ENCODE measurements around the gene PTPRE.

PTPRE gene

DNA sequence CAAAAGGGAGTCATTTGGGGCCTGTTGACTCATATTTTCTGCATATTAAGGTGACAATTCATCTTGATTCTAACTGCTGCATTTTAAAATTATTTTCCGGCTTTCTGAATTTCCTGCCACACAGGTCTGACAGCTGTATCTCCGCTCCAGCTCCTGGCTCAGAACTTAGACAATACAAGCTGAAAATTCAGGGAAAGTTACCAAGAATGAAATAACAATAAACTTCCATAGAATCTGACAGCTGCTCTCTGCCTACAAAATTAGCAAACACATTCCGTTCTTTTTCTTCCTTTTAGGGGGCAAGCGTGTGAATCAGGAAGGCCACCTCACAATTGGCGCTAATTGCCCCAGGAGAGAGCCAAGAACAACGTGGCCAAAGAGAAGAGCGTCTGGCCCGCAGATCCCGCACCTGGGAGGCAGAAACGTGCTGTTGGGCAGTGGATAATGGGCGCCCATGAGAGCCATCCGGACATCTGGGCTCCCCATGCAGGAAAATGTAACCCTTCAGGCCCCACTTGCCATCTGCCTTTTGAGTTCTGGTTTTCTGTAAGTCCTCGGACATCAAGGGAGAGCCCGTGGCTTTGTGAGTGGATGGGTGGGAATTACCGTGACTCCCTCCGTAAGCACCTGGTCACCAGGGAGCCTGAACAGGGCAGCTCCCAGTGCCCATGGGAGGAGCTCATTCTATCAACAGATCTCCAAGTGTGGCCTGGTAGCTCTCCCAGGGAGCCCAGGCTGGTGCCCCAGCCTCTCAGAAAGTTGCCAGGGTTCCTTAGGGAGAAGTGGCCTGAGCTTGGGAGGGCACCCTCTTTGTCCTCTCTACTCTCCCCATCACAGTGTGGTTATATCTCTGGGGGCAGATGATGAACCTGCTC, 19.1 kb upstream of the PTPRE start:
- Mint-ChIP-seq H3K27ac (ENCODE audit: low read depth) (no peak overlapping the region), H3K27me3 (peaks cover 34% of the 10 kb centered on the region), H3K9me3 (no peaks in the 10 kb centered on the region), H3K4me1 (no peaks in the 10 kb centered on the region), H3K4me3 (no peak overlapping the region), H3K36me3 (ENCODE audit: insufficient read depth) (no peaks in the 10 kb centered on the region)
- no peak for DNase-seq (ENCODE audit: low spot score in 2 of 2)
- ATAC-seq (replicated peaks; ENCODE audit: extremely low read depth, poor library complexity, severe bottlenecking): no peak

DNA sequence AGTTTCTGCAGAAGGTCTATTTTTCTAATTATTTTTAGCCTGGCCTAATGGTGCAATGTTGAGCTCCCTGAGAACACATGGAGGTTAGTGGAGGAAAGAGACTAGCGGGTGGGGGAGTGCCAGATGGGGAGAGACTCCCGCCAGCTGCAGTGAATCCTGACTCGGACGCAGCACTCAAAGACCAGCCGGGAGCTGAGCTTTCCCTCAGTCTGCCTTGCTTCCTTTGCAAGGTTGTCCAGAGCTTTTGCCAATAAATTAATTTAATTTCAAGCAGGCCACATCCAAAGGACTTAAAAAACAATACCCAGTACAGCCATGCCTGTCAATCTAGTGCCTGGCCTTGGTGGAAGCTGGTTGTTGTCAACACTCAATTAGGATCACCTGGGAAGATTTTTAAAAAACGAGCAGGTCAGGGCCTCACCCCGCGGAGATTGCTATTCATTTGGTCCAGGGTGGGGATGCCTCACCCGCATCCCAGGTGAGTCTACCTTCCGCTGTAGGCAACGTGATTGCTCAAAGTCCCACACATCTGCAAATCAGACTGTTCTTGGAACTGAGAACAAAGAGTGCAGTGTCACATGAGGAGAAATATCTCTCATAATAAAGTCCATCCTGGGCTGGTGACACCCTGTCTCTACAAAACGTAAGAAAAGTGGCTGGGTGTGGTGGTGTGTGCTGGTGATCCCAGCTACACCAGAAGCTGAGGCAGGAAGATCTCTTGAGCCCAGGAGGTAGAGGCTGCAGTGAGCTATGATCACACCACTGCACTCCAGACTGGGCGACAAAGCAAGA, 18.2 kb upstream of the PTPRE start:
- H3K9me3 Mint-ChIP-seq: no peaks in the 10 kb centered on the region
- H3K27me3 Mint-ChIP-seq: peaks cover 44% of the 10 kb centered on the region
- H3K36me3 Mint-ChIP-seq (ENCODE audit: insufficient read depth): no peaks in the 10 kb centered on the region
- H3K4me1 Mint-ChIP-seq: no peaks in the 10 kb centered on the region
- no peak for DNase-seq (ENCODE audit: low spot score in 2 of 2)
- H3K27ac Mint-ChIP-seq (ENCODE audit: low read depth): no peak overlapping the region
- H3K4me3 Mint-ChIP-seq: no peak overlapping the region
- no peak for ATAC-seq (replicated peaks; ENCODE audit: extremely low read depth, poor library complexity, severe bottlenecking)

- H3K9me3 Mint-ChIP-seq: no peaks in the 10 kb centered on the region
- no peaks in the 10 kb centered on the region for H3K36me3 Mint-ChIP-seq (ENCODE audit: insufficient read depth)
- no peaks in the 10 kb centered on the region for H3K4me1 Mint-ChIP-seq
- ATAC-seq (replicated peaks; ENCODE audit: extremely low read depth, poor library complexity, severe bottlenecking) (no peak), DNase-seq (ENCODE audit: low spot score in 2 of 2) (no peak)
- H3K4me3 Mint-ChIP-seq: no peak overlapping the region
- no peak overlapping the region for H3K27ac Mint-ChIP-seq (ENCODE audit: low read depth)
- H3K27me3 Mint-ChIP-seq: peaks cover 50% of the 10 kb centered on the region
Observed at GRCh38 chr10:127889605-127890195, 17.2 kb upstream of the PTPRE start.

DNA sequence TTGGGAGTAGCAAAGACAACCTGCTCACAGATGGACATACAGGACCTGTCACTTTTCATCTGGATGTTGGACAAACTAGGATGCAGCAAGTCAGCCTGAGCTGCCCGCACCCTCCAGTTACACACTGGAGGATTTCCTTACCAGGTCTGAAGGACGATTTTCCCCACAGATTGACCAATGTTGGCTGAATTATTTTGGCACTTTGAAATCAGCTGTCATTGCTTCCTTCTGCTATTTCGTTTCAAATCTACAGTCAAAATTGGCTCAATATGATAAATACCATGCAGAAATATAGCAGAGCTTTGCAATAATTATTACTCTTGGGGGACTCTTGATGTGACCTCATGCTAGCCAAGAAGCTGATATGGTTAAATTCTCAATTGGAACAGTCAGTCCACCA, 16.7 kb upstream of the PTPRE start:
- no peak for DNase-seq (ENCODE audit: low spot score in 2 of 2)
- no peak for ATAC-seq (replicated peaks; ENCODE audit: extremely low read depth, poor library complexity, severe bottlenecking)
- H3K27me3 Mint-ChIP-seq: peaks cover 50% of the 10 kb centered on the region
- H3K27ac Mint-ChIP-seq (ENCODE audit: low read depth): no peak overlapping the region
- no peaks in the 10 kb centered on the region for H3K36me3 Mint-ChIP-seq (ENCODE audit: insufficient read depth)
- H3K4me1 Mint-ChIP-seq: no peaks in the 10 kb centered on the region
- H3K4me3 Mint-ChIP-seq: no peak overlapping the region
- no peaks in the 10 kb centered on the region for H3K9me3 Mint-ChIP-seq

DNA sequence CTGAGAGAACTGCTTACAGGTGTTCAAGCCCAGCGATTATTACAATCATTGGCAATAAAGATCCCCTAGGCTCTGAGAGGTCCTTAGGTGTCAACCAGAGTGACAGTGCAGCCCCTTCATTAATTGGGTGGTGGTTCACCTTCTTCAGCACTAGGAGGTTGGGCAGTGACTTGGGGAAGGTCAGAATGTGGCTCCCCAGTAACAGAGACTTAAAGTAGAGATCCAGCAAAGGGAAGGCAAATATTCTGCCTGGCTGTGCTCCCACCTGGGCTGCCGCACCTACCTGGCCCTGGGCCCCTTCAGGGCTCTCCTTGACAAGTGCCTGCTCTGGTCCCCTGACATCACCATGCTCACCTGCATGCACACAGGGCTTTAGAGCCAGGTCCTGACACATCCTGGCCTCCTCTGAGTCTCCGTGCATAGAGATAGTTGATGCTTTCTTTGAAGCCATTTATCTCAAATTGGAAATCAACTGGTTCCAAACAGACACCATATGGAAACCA, 16.0 kb upstream of the PTPRE start:
- no peak overlapping the region for H3K27ac Mint-ChIP-seq (ENCODE audit: low read depth)
- peaks cover 50% of the 10 kb centered on the region for H3K27me3 Mint-ChIP-seq
- no peaks in the 10 kb centered on the region for H3K4me1 Mint-ChIP-seq
- DNase-seq (ENCODE audit: low spot score in 2 of 2) (no peak), ATAC-seq (replicated peaks; ENCODE audit: extremely low read depth, poor library complexity, severe bottlenecking) (no peak)
- no peaks in the 10 kb centered on the region for H3K36me3 Mint-ChIP-seq (ENCODE audit: insufficient read depth)
- no peak overlapping the region for H3K4me3 Mint-ChIP-seq
- H3K9me3 Mint-ChIP-seq: no peaks in the 10 kb centered on the region

- DNase-seq (ENCODE audit: low spot score in 2 of 2) (no peak), ATAC-seq (replicated peaks; ENCODE audit: extremely low read depth, poor library complexity, severe bottlenecking) (no peak)
- no peak within 1 kb of the TSS for H3K4me3 Mint-ChIP-seq
- peaks cover 34% of the 10 kb centered on the region for H3K27me3 Mint-ChIP-seq
- H3K4me1 Mint-ChIP-seq: no peaks in the 10 kb centered on the region
- H3K36me3 Mint-ChIP-seq (ENCODE audit: insufficient read depth): no peaks in the 10 kb centered on the region
- H3K27ac Mint-ChIP-seq (ENCODE audit: low read depth): no peak within 1 kb of the TSS
- no peaks in the 10 kb centered on the region for H3K9me3 Mint-ChIP-seq
Observed at GRCh38 chr10:127892743-127893142, 14.2 kb upstream of the PTPRE start, which contains the start of gene CLRN3. Gene CLRN3, minus strand, starts transcription at chr10:127892941. Its CDS starts 157 bp downstream, at chr10:127892784.

GRCh38 chr10:127894146-127894545, 12.8 kb upstream of the PTPRE start:
- no peaks in the 10 kb centered on the region for H3K36me3 Mint-ChIP-seq (ENCODE audit: insufficient read depth)
- ATAC-seq (replicated peaks; ENCODE audit: extremely low read depth, poor library complexity, severe bottlenecking) (no peak), DNase-seq (ENCODE audit: low spot score in 2 of 2) (no peak)
- H3K27me3 Mint-ChIP-seq: peaks cover 36% of the 10 kb centered on the region
- H3K9me3 Mint-ChIP-seq: no peaks in the 10 kb centered on the region
- no peaks in the 10 kb centered on the region for H3K4me1 Mint-ChIP-seq
- no peak overlapping the region for H3K4me3 Mint-ChIP-seq
- H3K27ac Mint-ChIP-seq (ENCODE audit: low read depth): no peak overlapping the region

GRCh38 chr10:127896590-127896989, 10.3 kb upstream of the PTPRE start:
- Mint-ChIP-seq H3K4me1 (no peaks in the 10 kb centered on the region), H3K36me3 (ENCODE audit: insufficient read depth) (no peaks in the 10 kb centered on the region), H3K27ac (ENCODE audit: low read depth) (no peak overlapping the region), H3K9me3 (no peaks in the 10 kb centered on the region), H3K4me3 (no peak overlapping the region), H3K27me3 (peaks cover 54% of the 10 kb centered on the region)
- no peak for ATAC-seq (replicated peaks; ENCODE audit: extremely low read depth, poor library complexity, severe bottlenecking)
- no peak for DNase-seq (ENCODE audit: low spot score in 2 of 2)

- no peaks in the 10 kb centered on the region for H3K9me3 Mint-ChIP-seq
- peaks cover 59% of the 10 kb centered on the region for H3K27me3 Mint-ChIP-seq
- no peaks in the 10 kb centered on the region for H3K36me3 Mint-ChIP-seq (ENCODE audit: insufficient read depth)
- H3K4me3 Mint-ChIP-seq: no peak overlapping the region
- H3K4me1 Mint-ChIP-seq: no peaks in the 10 kb centered on the region
- no peak overlapping the region for H3K27ac Mint-ChIP-seq (ENCODE audit: low read depth)
- DNase-seq (ENCODE audit: low spot score in 2 of 2) (no peak), ATAC-seq (replicated peaks; ENCODE audit: extremely low read depth, poor library complexity, severe bottlenecking) (no peak)
Observed at GRCh38 chr10:127897177-127897576, 9.7 kb upstream of the PTPRE start.

DNA sequence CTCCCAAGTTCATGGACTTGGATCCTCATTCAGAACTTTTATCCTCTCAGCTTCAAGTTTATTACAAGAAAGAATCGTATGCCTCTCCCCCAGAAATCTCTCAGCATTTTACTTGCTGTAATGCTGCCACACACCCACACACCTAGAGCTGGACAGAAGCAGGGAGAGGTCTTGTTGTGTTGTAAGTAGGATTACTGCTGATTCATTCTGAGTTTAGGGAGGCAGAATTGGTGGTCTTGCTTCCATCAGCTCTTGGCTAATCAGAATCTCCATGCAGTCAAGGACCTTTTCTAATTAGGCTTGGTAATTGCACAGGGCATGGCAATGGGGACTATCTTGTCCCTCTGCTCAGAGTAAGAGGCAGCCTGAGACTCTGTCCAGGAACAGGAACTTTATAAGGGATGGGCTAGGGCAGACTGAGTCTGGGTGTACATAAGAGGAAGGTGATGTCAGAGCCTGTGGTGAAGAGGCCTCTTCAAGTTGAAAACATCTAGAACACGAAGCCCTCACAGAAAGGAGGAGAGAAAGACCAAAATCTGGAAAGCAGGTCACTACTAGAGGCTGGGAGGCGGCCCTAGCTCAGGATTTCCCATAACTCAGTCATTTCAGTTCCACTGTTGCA, 7.0 kb upstream of the PTPRE start:
- H3K27ac Mint-ChIP-seq (ENCODE audit: low read depth): no peak overlapping the region
- DNase-seq (ENCODE audit: low spot score in 2 of 2) (no peak), ATAC-seq (replicated peaks; ENCODE audit: extremely low read depth, poor library complexity, severe bottlenecking) (no peak)
- H3K36me3 Mint-ChIP-seq (ENCODE audit: insufficient read depth): no peaks in the 10 kb centered on the region
- H3K4me3 Mint-ChIP-seq: no peak overlapping the region
- peaks cover 66% of the 10 kb centered on the region for H3K27me3 Mint-ChIP-seq
- no peaks in the 10 kb centered on the region for H3K9me3 Mint-ChIP-seq
- no peaks in the 10 kb centered on the region for H3K4me1 Mint-ChIP-seq

- Mint-ChIP-seq H3K9me3 (no peaks in the 10 kb centered on the region), H3K36me3 (ENCODE audit: insufficient read depth) (no peaks in the 10 kb centered on the region), H3K27me3 (peaks cover 72% of the 10 kb centered on the region), H3K4me3 (no peak overlapping the region), H3K4me1 (no peaks in the 10 kb centered on the region), H3K27ac (ENCODE audit: low read depth) (no peak overlapping the region)
- ATAC-seq (replicated peaks; ENCODE audit: extremely low read depth, poor library complexity, severe bottlenecking): no peak
- DNase-seq (ENCODE audit: low spot score in 2 of 2): no peak
Observed at GRCh38 chr10:127903789-127904188, 3.1 kb upstream of the PTPRE start.

- H3K9me3 Mint-ChIP-seq: no peaks in the 10 kb centered on the region
- no peaks in the 10 kb centered on the region for H3K36me3 Mint-ChIP-seq (ENCODE audit: insufficient read depth)
- peaks cover 66% of the 10 kb centered on the region for H3K27me3 Mint-ChIP-seq
- ATAC-seq (replicated peaks; ENCODE audit: extremely low read depth, poor library complexity, severe bottlenecking) (no peak), DNase-seq (ENCODE audit: low spot score in 2 of 2) (no peak)
- H3K4me1 Mint-ChIP-seq: no peaks in the 10 kb centered on the region
- no peak overlapping the region for H3K27ac Mint-ChIP-seq (ENCODE audit: low read depth)
- no peak overlapping the region for H3K4me3 Mint-ChIP-seq
Observed at GRCh38 chr10:127904311-127905000, 2.4 kb upstream of the PTPRE start.

Measured in central memory CD8-positive, alpha-beta T cell (primary cell).